ENCODE results near the gene ARFGAP3. TPM values are rescaled to one million over a fixed set of nuclear protein-coding genes. Genes with fewer than 3 reads are reported as not detected.

Gene ARFGAP3
- total RNA-seq, 1 donor from 2014 or later: 48.9 TPM

- DNase-seq (ENCODE audit: extremely low read depth, low read depth, low spot score): no peak
Observed at GRCh38 chr22:42884616-42885375, 27.7 kb upstream of the ARFGAP3 start.

- DNase-seq (ENCODE audit: extremely low read depth, low read depth, low spot score): no peak
Observed at GRCh38 chr22:42883970-42884369, 26.9 kb upstream of the ARFGAP3 start.

- no peak for DNase-seq (ENCODE audit: extremely low read depth, low read depth, low spot score)
Observed at GRCh38 chr22:42883121-42883520, 26.0 kb upstream of the ARFGAP3 start.

GRCh38 chr22:42881982-42882656 is 25.0 kb upstream of the ARFGAP3 start:
- no peak for DNase-seq (ENCODE audit: extremely low read depth, low read depth, low spot score)

- DNase-seq (ENCODE audit: extremely low read depth, low read depth, low spot score): no peak
Observed at GRCh38 chr22:42881298-42881697, 24.2 kb upstream of the ARFGAP3 start.

- no peak for DNase-seq (ENCODE audit: extremely low read depth, low read depth, low spot score)
Observed at GRCh38 chr22:42880815-42881214, 23.7 kb upstream of the ARFGAP3 start.

GRCh38 chr22:42879371-42880021 is 22.4 kb upstream of the ARFGAP3 start:
- no peak for DNase-seq (ENCODE audit: extremely low read depth, low read depth, low spot score)

GRCh38 chr22:42878561-42879305 is 21.7 kb upstream of the ARFGAP3 start:
- no peak for DNase-seq (ENCODE audit: extremely low read depth, low read depth, low spot score)

- DNase-seq (ENCODE audit: extremely low read depth, low read depth, low spot score): no peak
Observed at GRCh38 chr22:42877597-42878340, 20.7 kb upstream of the ARFGAP3 start.

- DNase-seq (ENCODE audit: extremely low read depth, low read depth, low spot score): no peak
Observed at GRCh38 chr22:42877158-42877557, 20.1 kb upstream of the ARFGAP3 start.

- DNase-seq (ENCODE audit: extremely low read depth, low read depth, low spot score): no peak
Observed at GRCh38 chr22:42876041-42876440, 19.0 kb upstream of the ARFGAP3 start.

- no peak for DNase-seq (ENCODE audit: extremely low read depth, low read depth, low spot score)
Observed at GRCh38 chr22:42874010-42874409, 16.9 kb upstream of the ARFGAP3 start.

GRCh38 chr22:42873356-42873755 is 16.3 kb upstream of the ARFGAP3 start:
- DNase-seq (ENCODE audit: extremely low read depth, low read depth, low spot score): no peak

- DNase-seq (ENCODE audit: extremely low read depth, low read depth, low spot score): no peak
Observed at GRCh38 chr22:42872821-42873220, 15.7 kb upstream of the ARFGAP3 start.

GRCh38 chr22:42871146-42872050 is 14.3 kb upstream of the ARFGAP3 start:
- DNase-seq (ENCODE audit: extremely low read depth, low read depth, low spot score): no peak

GRCh38 chr22:42869888-42870480 is 12.9 kb upstream of the ARFGAP3 start:
- no peak for DNase-seq (ENCODE audit: extremely low read depth, low read depth, low spot score)

- no peak for DNase-seq (ENCODE audit: extremely low read depth, low read depth, low spot score)
Observed at GRCh38 chr22:42869463-42869862, 12.4 kb upstream of the ARFGAP3 start.

GRCh38 chr22:42868751-42869251 is 11.7 kb upstream of the ARFGAP3 start:
- DNase-seq (ENCODE audit: extremely low read depth, low read depth, low spot score): no peak

GRCh38 chr22:42866100-42866499 is 9.0 kb upstream of the ARFGAP3 start:
- no peak for DNase-seq (ENCODE audit: extremely low read depth, low read depth, low spot score)
